Measurements from ENCODE around the gene AXIN2.

GRCh38 chr17:65557349-65558310, 3.8 kb downstream of the AXIN2 start:
- TF ChIP-seq CTCF (IDR thresholded peaks at IDR 0.05) (no peak), POLR2A (IDR thresholded peaks at IDR 0.05) (no peak)

Measured in thyroid gland (tissue), 4 donors.